Measurements from ENCODE around the gene TMEM178B.
"Not testable (repeated sequence)": the region's sequence is repeated elsewhere in the genome, so short reads cannot be mapped to it uniquely, and the experiment has no call there.

The TMEM178B gene

DNA sequence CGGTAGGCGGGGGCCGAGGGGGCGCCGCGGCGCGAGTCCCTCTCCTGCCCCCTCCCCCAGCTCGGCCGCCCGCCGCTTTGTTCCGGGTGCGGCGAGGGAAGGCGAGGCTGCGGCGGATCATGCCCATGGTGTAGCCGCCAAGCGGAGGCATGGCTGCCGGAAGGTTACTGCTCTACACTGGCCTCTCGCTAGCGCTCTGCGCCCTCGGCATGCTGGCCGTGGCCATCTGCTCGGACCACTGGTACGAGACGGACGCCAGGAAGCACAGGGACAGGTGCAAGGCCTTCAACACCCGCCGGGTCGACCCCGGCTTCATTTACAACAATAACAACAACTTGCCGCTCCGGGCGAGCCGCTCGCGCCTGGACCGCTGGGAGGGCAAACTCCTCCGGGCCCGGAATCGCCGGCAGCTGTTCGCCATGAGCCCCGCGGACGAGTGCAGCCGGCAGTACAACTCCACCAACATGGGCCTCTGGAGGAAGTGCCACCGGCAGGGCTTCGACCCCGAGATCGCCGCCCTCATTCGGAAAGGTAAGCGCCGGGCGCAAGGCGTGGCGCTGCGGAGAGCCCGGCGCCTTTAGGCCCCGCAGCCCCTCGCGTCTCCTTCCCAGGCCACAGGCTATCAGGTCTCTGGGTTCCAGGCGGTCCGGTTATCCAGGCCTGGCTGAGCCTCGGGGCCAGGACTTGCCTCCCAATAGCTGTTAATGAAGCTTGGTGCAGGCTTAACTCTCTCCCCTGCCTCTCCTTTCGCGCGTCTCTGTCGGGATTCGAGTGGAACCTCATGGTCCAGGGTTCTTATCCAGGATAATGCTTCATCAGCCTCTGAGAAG is 513 bp downstream of the TMEM178B start:
- DNase-seq (ENCODE audit: low read depth in 2 of 2) = no peak

DNA sequence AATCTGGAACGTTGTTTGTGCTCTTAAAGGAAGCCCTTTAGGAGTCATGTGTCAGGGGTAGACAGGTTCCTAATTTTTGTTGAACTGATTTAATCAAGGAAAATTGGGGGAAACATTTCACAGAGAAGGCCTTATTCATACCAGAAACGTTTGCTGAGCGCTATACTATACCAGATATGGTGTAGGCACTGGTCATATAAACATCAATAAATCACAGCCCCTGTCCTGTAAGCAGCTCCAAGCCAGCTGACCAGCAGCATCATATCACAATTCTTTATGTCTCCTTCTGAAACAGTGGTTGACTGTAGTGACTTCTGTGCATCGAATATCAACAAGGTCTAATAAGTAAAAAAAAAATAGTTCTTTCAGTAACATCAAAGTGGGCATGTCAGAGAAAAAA is 1.1 kb downstream of the TMEM178B start:
- DNase-seq (ENCODE audit: low read depth in 2 of 2) = no peak

GRCh38 chr7:141076377-141076776 is 2.5 kb downstream of the TMEM178B start:
- DNase-seq (ENCODE audit: low read depth in 2 of 2) = no peak

- no peak for DNase-seq (ENCODE audit: low read depth in 2 of 2)
These were observed 5.4 kb downstream of the TMEM178B start for GRCh38 chr7:141079219-141079618.

- DNase-seq (ENCODE audit: low read depth in 2 of 2) = not testable (repeated sequence)
These were observed 15.6 kb downstream of the TMEM178B start for GRCh38 chr7:141089490-141089889.

GRCh38 chr7:141094336-141095070 is 20.6 kb downstream of the TMEM178B start:
- DNase-seq (ENCODE audit: low read depth in 2 of 2) = no peak

- no peak for DNase-seq (ENCODE audit: low read depth in 2 of 2)
These were observed 23.6 kb downstream of the TMEM178B start for GRCh38 chr7:141097430-141097829.

- no peak for DNase-seq (ENCODE audit: low read depth in 2 of 2)
These were observed 28.6 kb downstream of the TMEM178B start for GRCh38 chr7:141102436-141102835.

DNA sequence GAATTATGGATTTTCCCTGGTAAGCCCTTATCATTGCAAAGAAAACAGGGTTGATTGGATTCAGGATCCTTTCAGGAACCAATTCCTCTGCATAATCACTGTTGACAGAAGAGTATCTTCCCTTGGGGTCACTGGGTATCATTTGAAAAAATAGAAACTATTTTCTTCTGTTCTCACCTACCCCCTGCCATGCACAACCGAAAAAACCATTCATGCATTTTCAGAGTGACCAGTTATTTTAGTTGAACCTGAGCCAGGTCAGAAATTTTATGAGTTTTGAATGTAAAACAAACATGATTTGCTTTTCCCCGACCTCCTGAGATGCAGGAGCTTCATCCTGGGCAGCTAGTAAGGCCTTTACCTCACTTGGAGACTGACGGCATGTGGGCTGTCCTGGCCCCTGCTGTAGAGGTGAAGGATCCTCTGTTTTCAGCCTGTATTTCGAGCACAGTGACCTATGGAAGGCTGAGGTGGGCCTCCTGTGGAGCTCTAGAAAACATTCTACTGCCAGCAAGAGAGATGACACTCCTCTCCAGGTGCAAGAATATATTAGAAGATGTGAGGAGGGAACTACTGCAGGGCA is 30.1 kb downstream of the TMEM178B start:
- no peak for DNase-seq (ENCODE audit: low read depth in 2 of 2)

GRCh38 chr7:141113131-141113530 is 39.3 kb downstream of the TMEM178B start:
- DNase-seq (ENCODE audit: low read depth in 2 of 2) = no peak

DNA sequence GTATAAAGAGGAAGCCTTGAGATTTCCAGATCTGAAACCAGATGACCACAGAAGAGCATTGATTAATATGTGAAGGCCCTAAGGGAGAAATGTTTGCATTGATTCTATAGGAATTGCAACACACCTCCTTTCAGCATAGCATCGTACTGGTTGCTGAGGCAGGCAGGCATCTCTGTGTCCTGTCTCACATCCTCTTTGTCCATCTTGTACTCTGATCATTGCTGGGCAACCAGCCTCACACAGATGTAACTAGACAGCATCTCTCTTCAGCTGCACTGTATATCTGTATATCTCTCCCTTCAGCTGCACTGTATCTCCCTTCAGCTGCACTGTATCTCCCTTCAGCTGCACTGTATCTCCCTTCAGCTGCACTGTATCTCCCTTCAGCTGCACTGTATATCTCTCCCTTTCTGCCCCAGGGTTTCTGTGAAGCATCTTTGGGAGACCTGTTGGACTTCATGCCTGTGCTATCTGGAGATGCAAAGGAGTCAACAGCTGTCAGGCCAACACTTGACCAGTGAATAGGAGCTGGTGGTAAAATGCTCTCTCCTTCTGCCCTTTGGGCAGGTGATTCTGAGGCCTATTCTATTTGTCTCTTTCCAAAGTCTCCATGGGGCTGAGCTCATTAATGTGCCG is 40.3 kb downstream of the TMEM178B start:
- no peak for DNase-seq (ENCODE audit: low read depth in 2 of 2)

DNA sequence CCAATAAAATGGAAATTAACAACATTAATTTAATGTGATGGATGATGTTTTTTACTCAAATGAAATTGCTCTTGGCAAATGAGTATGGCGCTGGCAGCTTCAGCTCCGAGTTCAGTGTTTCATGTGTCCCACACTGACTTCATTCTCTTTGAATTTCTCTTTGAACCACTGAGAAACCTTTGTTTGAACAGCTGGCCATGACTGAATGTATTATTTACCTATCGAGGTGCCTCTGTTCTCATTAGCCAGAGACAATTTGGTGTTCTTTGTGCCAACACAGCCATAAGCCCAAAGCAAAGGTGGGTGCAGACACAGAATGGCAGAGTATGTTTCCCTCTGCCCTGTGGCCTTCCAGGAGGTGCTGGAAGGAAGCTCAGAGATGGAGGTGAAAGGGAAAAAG is 42.1 kb downstream of the TMEM178B start:
- DNase-seq (ENCODE audit: low read depth in 2 of 2) = no peak

DNA sequence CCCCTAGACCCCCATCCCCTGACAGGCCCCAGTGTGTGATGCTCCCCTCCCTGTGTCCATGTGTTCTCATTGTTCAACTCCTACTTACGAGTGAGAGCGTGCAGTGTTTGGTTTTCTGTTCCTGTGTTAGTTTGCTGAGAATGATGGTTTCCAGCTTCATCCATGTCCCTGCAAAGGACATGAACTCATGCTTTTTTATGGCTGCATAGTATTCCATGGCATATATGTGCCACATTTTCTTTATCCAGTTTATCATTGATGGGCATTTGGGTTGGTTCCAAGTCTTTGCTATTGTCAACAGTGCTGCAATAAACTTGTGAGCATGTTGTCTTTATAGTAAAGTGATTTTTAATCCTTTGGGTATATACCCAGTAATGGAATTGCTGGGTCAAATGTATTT is 42.8 kb downstream of the TMEM178B start:
- not testable (repeated sequence) for DNase-seq (ENCODE audit: low read depth in 2 of 2)

- no peak for DNase-seq (ENCODE audit: low read depth in 2 of 2)
These were observed 44.9 kb downstream of the TMEM178B start for GRCh38 chr7:141118767-141119166.

DNA sequence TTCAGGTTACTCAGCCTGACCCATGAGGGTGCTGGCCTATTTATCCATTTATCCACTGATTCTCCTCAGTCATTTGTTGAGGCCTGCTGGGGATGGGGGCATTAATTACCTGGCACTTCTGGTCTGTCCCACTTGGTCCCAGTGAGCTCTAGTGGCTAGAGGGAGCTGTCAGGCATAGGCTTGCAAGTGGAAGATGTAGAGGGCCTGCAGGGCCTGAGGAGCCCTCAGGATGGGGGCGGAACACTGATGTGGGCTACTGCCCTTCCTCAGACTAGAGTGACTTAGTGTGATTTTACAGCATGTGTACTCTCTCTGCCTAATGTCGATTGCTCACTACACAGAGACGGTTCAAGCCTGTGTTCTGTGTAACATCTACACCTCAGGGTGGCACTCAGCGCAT is 45.3 kb downstream of the TMEM178B start:
- no peak for DNase-seq (ENCODE audit: low read depth in 2 of 2)

DNA sequence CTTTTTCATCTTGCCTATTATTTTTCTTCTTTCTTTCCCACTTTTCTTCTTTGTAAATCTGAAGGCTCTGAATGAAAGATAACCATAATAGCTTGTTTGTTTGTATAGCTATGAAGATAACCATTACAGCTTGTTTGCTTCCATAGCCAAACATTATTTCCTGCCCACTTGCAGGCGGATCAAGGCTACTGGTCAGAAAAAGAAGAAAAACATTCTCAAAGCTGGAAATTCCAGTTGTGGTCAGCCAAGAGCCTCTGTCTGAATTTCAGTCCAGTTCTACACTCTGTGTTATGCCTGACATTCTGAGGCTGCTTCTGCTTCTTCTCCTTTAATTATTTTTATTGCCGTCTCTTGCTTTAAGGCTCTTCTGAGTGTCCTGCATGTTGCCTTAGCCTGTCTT is 48.9 kb downstream of the TMEM178B start:
- no peak for DNase-seq (ENCODE audit: low read depth in 2 of 2)

GRCh38 chr7:141123522-141123921 is 49.7 kb downstream of the TMEM178B start:
- no peak for DNase-seq (ENCODE audit: low read depth in 2 of 2)

GRCh38 chr7:141126107-141126506 is 52.2 kb downstream of the TMEM178B start:
- no peak for DNase-seq (ENCODE audit: low read depth in 2 of 2)

DNA sequence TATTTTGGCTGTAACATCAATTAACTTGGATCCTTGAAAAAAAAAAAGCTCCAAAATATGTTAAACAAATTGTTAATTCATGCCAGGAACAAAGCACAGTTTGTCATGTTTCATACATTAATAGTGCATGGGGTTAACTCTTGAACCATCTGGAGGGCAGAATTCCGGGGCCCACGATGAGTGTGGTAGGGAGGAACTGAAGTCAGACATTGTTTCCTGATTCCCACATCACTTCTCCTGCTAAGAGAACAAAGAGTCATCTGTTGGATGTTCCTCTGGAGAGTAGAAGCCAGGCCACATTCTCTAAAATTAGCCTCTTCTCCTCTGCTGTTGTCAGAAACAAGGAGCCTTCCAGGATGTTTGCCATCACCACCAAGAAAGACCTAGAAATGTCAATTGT is 54.6 kb downstream of the TMEM178B start:
- no peak for DNase-seq (ENCODE audit: low read depth in 2 of 2)

- no peak for DNase-seq (ENCODE audit: low read depth in 2 of 2)
These were observed 55.1 kb downstream of the TMEM178B start for GRCh38 chr7:141128931-141129330.

DNA sequence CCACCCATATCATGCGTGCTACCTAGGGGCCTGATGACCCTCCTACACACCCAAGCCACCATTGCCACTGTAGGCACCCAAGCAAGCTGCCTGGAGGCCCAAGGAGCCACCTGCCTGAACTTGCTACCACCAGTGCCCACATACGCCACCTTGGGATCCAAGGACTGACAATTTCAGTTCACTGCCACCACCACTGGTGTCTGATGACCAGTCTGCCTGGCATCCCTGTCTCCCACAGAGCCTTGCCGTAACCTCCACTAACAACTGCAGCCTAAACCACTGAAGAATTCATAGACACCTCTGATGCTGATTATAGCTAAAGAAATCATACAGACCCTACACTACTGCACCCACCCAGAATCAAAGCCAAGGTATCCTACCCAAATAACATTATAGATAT is 58.8 kb downstream of the TMEM178B start:
- DNase-seq (ENCODE audit: low read depth in 2 of 2) = no peak

- DNase-seq (ENCODE audit: low read depth in 2 of 2) = no peak
These were observed 59.8 kb downstream of the TMEM178B start for GRCh38 chr7:141133646-141134045.
